GM18868 (cell line): ENCODE results near the gene PNO1.
"Not testable (repeated sequence)": the region's sequence is repeated elsewhere in the genome, so short reads cannot be mapped to it uniquely, and the experiment has no call there.

ENCODE experiments used
- ATAC-seq: cut with Tn5 transposase; IDR thresholded peaks from one replicate; pipeline ENCODE4 v1.9.1; 2021; ENCODE audit warnings: mild to moderate bottlenecking, moderate library complexity; ENCODE audit not compliant: unreplicated experiment

PNO1 gene

GRCh38 chr2:68157402-68158133 is at the start of gene PNO1:
TSS of gene PNO1 (plus strand) at chr2:68157888. CDS start at chr2:68157935, 47 bp downstream.
- ATAC-seq = peak; percentile 94

DNA sequence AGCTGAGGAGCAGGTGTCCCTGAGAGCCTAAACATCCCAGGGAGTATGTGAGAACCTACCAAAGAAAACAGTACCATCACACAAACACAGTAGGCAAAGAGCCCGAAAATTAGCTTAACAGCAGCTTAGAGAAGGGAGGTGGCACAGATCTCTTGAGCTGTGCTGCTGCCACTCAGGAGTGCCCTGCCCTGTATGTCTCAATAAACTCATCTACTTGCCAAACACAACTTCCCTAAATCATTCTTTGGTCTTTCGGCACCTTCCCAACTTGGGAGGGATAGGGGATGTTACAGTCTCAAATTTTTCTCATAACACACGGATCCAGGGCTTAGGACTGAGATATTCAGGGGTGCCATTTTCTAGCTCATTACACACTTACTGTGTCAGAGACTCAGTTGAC is 49.6 kb upstream of the PNO1 start:
- no peak for ATAC-seq

DNA sequence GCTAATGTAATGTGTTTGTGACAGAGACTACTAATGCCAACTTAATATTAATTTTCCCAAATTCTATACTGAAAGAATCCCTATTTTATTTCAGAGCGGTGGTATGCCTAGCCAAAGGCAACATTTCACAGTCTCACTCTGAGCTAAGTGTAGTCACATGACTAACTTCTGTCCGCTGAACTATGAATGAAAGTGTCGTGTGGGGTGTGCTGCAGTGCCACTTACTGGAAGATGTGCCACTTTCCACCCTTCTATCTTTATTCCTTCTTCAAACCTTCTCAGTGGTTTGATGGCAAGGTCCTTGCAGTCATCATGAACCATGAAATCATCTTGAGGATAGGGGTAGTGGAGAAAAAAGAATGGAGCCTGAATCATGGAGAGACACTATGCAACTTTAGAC is 47.6 kb upstream of the PNO1 start:
- ATAC-seq = peak; percentile 96

GRCh38 chr2:68115965-68116364 is 41.7 kb upstream of the PNO1 start:
- no peak for ATAC-seq

- ATAC-seq = not testable (repeated sequence)
These were observed 39.8 kb upstream of the PNO1 start for GRCh38 chr2:68117922-68118321.

GRCh38 chr2:68118816-68119215 is 38.9 kb upstream of the PNO1 start:
- ATAC-seq = no peak

DNA sequence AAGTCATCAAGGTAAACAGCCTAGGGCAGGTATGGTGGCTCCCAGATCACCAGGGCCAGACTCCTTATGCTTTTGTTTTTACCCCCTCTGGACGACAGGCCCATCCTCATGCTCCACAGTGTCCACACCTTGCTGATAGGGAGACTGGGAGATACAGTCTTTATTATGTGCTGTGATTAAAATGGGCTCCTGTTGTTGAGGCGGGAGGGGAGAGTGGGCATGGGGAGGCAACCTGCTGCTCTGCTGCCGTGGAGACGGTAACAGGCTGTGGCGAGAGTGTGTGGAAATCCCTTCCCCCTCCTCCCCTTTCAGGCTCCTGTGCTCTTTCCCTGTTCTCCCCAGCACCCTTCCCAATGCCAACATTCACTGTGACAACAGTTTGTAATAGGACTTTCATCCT is 38.2 kb upstream of the PNO1 start:
- no peak for ATAC-seq

DNA sequence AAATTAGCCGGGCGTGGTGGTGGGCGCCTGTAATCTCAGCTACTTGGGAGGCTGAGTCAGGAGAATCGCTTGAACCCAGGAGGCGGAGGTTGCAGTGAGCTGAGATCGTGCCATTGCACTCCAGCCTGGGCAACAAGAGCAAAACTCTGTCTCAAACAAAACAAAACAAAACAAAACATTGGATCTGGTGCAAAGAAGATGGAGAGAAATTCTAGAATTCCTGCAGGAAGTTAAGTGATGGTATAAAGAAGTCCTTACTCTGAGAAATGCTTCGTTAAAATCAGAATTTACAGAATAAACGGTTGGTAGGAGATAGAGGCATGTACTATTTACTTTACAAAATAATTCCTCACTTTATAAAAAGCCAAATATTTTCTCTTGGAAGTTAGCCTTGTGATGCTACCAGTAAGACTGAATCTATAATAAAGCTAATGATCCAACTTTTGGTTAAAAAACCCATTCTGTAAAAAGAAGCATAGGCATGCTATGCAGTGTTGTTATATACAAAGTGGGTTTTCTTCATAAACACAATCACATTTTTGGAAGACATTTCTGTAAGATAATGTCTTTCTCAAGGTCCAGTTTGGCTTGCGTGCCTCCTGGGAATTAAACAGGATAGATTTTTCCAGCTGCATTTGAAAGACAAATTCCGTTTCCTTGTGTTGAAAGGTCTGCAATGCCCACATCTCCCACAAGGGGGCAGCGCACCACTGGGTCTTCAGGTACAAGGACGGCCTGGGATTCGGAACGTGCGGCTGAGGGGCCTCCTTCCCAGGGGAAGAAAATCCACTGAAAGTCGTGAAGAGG is 35.6 kb upstream of the PNO1 start:
- ATAC-seq = no peak

DNA sequence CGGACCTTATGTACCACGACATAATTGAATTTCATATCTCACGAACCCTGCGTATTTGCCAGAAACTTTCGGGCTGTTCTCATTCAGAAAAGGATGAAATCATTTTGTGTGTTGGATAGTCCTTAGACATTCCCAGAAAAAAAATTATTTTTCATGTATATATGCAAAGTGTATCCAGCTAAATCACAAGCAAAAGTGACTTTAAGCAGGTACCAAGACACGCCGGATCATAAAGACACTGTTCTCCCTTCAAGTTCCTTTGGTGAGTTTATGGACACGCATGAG is 35.1 kb upstream of the PNO1 start:
- no peak for ATAC-seq

- ATAC-seq = no peak
These were observed 33.4 kb upstream of the PNO1 start for GRCh38 chr2:68124321-68124720.

GRCh38 chr2:68125821-68126220 is 31.9 kb upstream of the PNO1 start:
- ATAC-seq = no peak

DNA sequence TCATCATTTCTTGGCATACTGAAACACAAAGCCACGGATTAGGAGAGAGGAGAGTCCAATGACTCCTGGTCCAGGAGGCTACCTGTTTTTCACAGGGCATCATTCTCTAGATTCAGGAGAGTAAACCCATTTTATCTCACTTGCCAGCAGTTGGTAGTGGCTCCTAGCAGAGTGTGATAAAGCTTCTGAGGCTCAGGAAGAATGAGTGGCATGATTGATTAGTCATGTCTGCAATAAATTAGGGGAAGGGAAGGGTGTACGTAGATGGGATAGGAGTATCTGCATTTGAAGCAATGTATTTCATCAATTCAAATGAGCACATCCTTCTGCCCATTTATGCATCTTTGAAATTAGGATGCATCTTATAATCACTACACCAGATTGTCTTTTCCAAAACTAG is 31.1 kb upstream of the PNO1 start:
- no peak for ATAC-seq

DNA sequence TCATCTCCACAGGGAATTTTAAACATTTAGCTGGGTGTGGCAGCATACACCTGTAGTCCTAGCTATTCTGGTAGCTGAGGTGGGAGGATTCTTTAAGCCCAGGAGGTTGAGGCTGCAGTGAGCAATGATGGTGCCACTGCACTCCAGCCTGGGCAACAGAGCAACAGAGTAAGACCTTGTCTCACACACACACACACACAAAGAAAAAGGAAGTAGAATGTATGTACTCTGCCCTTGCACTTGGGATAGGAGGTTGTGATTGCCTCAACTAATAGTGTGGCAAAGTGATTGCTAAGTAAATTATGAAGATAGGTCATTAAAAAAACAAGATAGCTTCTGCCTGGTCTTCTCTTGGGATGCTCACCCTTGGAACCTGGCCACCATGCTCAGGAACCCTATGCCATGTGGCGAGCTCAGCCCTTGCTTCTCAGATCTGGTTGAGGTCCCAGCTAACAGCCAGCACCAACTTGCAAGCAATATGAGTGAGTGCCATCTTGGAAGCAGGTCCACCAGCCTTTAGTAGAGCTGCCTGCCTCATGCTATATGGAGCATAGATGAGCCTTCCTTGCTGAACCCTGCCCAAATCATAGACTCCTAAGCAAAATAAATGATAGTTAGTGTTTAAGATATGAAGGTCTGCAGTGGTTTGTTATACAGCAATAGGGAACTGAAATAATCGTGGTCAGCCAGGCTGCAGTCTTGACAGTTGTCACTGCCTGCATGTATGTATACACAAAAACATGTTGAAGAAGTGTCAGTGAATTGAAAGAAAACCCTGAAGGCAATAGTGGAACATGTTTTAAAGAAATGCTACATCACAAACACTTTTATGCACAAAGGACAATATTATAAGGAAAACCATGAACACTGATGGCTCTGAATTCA is 30.1 kb upstream of the PNO1 start:
- peak; percentile 91 for ATAC-seq

DNA sequence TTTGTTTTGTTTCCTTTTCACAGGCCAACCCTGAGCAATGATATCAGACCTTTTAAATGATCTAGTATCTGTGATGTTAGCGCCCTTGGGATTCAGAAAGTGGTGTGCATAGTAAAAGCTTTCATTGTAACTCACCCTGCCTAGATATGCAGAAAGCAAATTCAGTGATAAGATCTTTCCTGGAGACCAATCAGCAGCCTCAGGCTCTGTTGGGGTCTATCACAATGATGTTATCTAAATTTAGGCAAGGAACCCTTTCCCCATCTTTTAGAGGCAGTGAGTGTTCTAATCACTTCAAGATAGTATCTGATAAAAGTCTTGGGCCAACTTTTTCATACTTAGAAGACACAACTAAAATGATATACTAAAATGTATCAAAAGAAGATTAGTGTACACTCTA is 23.6 kb upstream of the PNO1 start:
- ATAC-seq = no peak

DNA sequence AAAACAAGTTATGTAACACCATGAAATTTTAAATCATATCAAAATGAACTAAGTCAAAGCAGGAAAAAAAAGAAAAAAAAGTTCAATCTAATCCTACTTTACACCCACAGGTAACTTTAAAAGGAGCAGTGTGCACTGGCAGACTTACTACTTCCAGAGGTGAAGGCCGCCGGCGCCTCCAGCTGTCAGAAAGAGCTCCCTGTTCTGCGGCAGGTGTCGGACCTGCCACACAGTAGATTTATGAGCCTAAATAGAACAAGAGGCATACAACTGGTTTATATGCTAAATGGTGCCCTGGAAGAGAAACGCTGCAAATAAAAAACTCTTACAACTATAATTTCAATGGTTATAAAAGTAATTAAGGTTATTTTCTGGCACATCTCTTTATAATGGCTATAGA is 23.1 kb upstream of the PNO1 start:
- ATAC-seq = no peak

- no peak for ATAC-seq
These were observed 22.0 kb upstream of the PNO1 start for GRCh38 chr2:68135448-68136320.

DNA sequence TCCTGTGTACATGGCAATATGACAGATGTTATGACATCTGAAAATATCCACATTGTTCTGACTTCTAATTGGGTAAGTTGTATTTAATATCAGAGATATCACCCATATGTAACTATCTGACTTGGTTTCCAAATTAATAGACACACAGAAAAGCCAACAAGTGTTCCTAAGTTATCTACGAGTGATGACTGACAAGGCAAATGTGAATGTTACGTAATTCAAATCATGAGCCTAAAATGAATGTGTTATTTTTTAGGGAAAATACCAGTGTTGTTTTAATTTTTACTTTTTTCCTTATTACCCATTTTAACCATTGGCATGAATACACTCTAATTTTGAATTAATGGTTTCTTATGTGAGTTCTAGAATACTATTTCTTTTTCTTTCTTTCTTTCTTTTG is 15.8 kb upstream of the PNO1 start:
- ATAC-seq = no peak

- ATAC-seq = no peak
These were observed 6.7 kb upstream of the PNO1 start for GRCh38 chr2:68151037-68151436.

GRCh38 chr2:68152681-68153347 is 4.9 kb upstream of the PNO1 start:
- no peak for ATAC-seq

- ATAC-seq = no peak
These were observed 2.1 kb upstream of the PNO1 start for GRCh38 chr2:68155618-68156017.
